Lower lobe of right lung (tissue), 2 donors: ENCODE data around the gene ICA1L. TPM values are rescaled to one million over a fixed set of nuclear protein-coding genes. Genes with fewer than 3 reads are reported as not detected.
A peak's percentile ranks its signal among the peaks of the same experiment; 100 is the strongest.

Experiments
- ATAC-seq, 2 donors: fragments of 200-7000 bp; cut with Tn5 transposase; one replicate each; pipeline ENCODE4 v1.9.1; 2020 to 2022; ENCODE audit warnings: mild to moderate bottlenecking in 2 of 2, moderate library complexity in 2 of 2
- DNase-seq: peaks from one replicate; pipeline ENCODE4 v3.0.0-alpha.2; 2020
- H3K27ac ChIP-seq: fragments of 200-600 bp; one replicate; pipeline ENCODE4 v1.8.0; 2022
- H3K27me3 ChIP-seq: fragments of 200-600 bp; one replicate; pipeline ENCODE4 v1.8.0; 2022; ENCODE audit warnings: low read depth
- H3K36me3 ChIP-seq: fragments of 200-600 bp; one replicate; pipeline ENCODE4 v1.8.0; 2022; ENCODE audit warnings: mild to moderate bottlenecking
- H3K4me1 ChIP-seq: fragments of 200-600 bp; one replicate; pipeline ENCODE4 v1.8.0; 2022
- H3K4me3 ChIP-seq: fragments of 200-600 bp; one replicate; pipeline ENCODE4 v1.8.0; 2022; ENCODE audit warnings: mild to moderate bottlenecking
- H3K9me3 ChIP-seq: fragments of 200-600 bp; one replicate; pipeline ENCODE4 v1.8.0; 2022
- CTCF ChIP-seq: fragments of 200-600 bp; IDR thresholded peaks from one replicate; pipeline ENCODE4 v1.8.0; 2022; ENCODE audit warnings: antibody characterized with exemption, mild to moderate bottlenecking
- intact Hi-C: fragments of 100-400 bp; cut with DNase I; formaldehyde crosslinking; loops from one replicate; pipeline ENCODE4 v1.11.0; 2022
- total RNA-seq: library from RNA; stranded (reverse); fragmentation: NEBNext Ultra II Directional; extraction: Animal tissue kit (Norgen Biotek cat#: 25700); gene quantifications from one replicate; pipeline ENCODE4 v1.2.1, GENCODE V29; 2021
- donor health status: DM: no; HTN: yes; CAD: no; lungs with severe emphysema.

The ICA1L gene
- total RNA-seq, 1 donor from 2014 or later = 5.6 TPM

- H3K36me3 ChIP-seq = no peaks in the 10 kb centered on the region
These were observed 30.3 kb downstream of the ICA1L start for GRCh38 chr2:202841090-202841867.

DNA sequence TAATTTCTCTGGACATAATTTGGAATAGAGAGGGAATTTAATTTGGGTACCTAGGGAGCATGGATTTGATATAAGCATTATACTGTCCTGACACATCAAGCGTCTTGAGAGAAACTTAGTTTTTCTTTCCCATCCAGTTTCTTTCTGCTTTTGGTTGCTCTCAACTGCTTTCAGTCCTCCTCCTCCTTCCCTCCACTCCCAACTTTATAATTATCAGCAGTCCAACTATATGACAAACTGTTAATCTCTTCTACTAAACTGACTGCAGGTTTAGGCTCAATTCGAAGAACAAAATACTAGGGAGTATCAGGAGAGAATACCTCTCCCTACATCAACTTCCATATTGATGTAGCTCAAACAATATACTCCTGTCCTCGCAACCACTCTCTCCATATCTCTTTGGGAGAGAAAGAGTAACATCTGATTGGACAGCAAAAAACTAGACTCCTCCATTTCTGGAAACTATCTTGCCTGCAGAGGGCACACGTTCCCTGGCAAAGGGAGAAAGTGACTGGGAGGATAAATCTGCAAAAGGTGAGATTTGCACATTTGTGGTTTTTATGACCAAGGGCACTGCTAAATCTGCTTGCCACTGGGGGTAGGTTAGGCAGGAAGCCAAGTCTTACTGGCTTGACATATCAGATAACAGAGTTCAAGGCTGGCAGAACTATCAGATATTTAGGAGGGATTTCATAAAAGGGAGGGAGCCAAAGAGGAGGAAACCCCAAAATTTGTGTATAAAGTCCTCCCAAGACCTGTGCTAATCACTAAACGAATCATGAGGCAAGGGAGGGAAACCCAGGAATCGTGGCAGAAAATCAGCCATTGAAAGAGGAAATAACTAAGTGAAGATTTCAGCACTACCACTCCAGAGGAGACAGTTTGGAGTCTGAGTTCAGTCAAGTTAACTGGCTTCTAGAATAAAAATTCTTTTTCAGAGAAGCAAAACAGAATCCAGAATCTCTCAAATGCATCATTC, 40.0 kb downstream of the ICA1L start:
- Histone ChIP-seq H3K27me3 (no peaks in the 10 kb centered on the region), H3K27ac (no peak overlapping the region), H3K4me3 (no peak overlapping the region), H3K4me1 (no peaks in the 10 kb centered on the region), H3K9me3 (no peaks in the 10 kb centered on the region), H3K36me3 (no peaks in the 10 kb centered on the region)
- ATAC-seq = peak; percentile 58 to 80
- intact Hi-C loops = no loop called here
- DNase-seq = no peak
- peak; percentile 57 for TF ChIP-seq CTCF

More at GRCh38 chr2:202841090-202841867, 30.3 kb downstream of the ICA1L start:
- Histone ChIP-seq H3K4me1 (no peaks in the 10 kb centered on the region), H3K4me3 (no peak overlapping the region), H3K27ac (no peak overlapping the region), H3K9me3 (peaks cover 9% of the 10 kb centered on the region), H3K27me3 (no peaks in the 10 kb centered on the region)
- no peak for TF ChIP-seq CTCF
- intact Hi-C loops = no loop called here
- ATAC-seq = no peak
- no peak for DNase-seq

GRCh38 chr2:202824901-202825300, 46.7 kb downstream of the ICA1L start:
- no peak for ATAC-seq
- Histone ChIP-seq H3K4me3 (no peak overlapping the region), H3K27me3 (no peaks in the 10 kb centered on the region), H3K9me3 (no peaks in the 10 kb centered on the region), H3K4me1 (no peaks in the 10 kb centered on the region), H3K27ac (no peak overlapping the region), H3K36me3 (no peaks in the 10 kb centered on the region)
- no peak for TF ChIP-seq CTCF
- DNase-seq = no peak
- intact Hi-C loops = no loop called here

- no peaks in the 10 kb centered on the region for H3K36me3 ChIP-seq
- no peak for TF ChIP-seq CTCF
- ATAC-seq = no peak
- H3K27ac ChIP-seq = no peak overlapping the region
- no peaks in the 10 kb centered on the region for H3K9me3 ChIP-seq
- H3K4me3 ChIP-seq = no peak overlapping the region
- no peak for DNase-seq
- H3K4me1 ChIP-seq = no peaks in the 10 kb centered on the region
- no peaks in the 10 kb centered on the region for H3K27me3 ChIP-seq
- intact Hi-C loops = no loop called here
These were observed 49.2 kb downstream of the ICA1L start for GRCh38 chr2:202822411-202822810.

- Histone ChIP-seq H3K27ac (no peak overlapping the region), H3K4me1 (no peaks in the 10 kb centered on the region), H3K9me3 (no peaks in the 10 kb centered on the region), H3K4me3 (no peak overlapping the region), H3K27me3 (no peaks in the 10 kb centered on the region), H3K36me3 (no peaks in the 10 kb centered on the region)
- no peak for TF ChIP-seq CTCF
- intact Hi-C loops = no loop called here
- ATAC-seq (no peak), DNase-seq (no peak)
These were observed 50.1 kb downstream of the ICA1L start for GRCh38 chr2:202821206-202822160.
